ENCODE data around the gene PANX2.
A peak's percentile ranks its signal among the peaks of the same experiment; 100 is the strongest.

Gene PANX2

GRCh38 chr22:50213263-50213662 is 42.7 kb downstream of the PANX2 start:
- H4K91ac ChIP-seq (ENCODE audit: low read depth, low read length) = no peak overlapping the region
- no peaks in the 10 kb centered on the region for H3K79me2 ChIP-seq (ENCODE audit: control insufficient read depth, insufficient read depth, low read length, poor library complexity)
- H4K8ac ChIP-seq (ENCODE audit: low read depth, low read length) = no peak overlapping the region
- WGBS (ENCODE audit: extremely low coverage, insufficient coverage, insufficient read length) = no CpG with 5 or more reads among the region's 9 CpGs
- no peak overlapping the region for H2AK5ac ChIP-seq (ENCODE audit: low read length)
- H2BK120ac ChIP-seq (ENCODE audit: insufficient read depth, low read length, poor library complexity) = no peak overlapping the region
- no peak overlapping the region for H3K4me3 ChIP-seq (ENCODE audit: low read depth, low read length)
- no peak overlapping the region for H2BK5ac ChIP-seq (ENCODE audit: low read depth, low read length, poor library complexity)
- no peak overlapping the region for H3K23ac ChIP-seq (ENCODE audit: low read length)
- no peak overlapping the region for H3K9ac ChIP-seq (ENCODE audit: low read length)
- no peaks in the 10 kb centered on the region for H3K27me3 ChIP-seq (ENCODE audit: insufficient read depth, low read length)
- no peak overlapping the region for H3K27ac ChIP-seq (ENCODE audit: low read depth, low read length)
- H3K18ac ChIP-seq (ENCODE audit: low read length) = no peak overlapping the region
- H3K36me3 ChIP-seq (ENCODE audit: control insufficient read depth in 1 of 2, insufficient read depth in 2 of 2, low read length in 2 of 2) = peaks cover 71 to 74% of the 10 kb centered on the region in 2 experiments
- H3K4me1 ChIP-seq (ENCODE audit: control insufficient read depth in 1 of 2, insufficient read depth in 2 of 2, low read length in 2 of 2) = no peaks in the 10 kb centered on the region
- peaks cover 5% of the 10 kb centered on the region for H3K9me3 ChIP-seq (ENCODE audit: insufficient read depth, low read depth, low read length)
- H2AFZ ChIP-seq (ENCODE audit: insufficient read depth, low read length, poor library complexity) = no peak overlapping the region
- H3K4me2 ChIP-seq (ENCODE audit: low read length) = no peak overlapping the region
- H2BK12ac ChIP-seq (ENCODE audit: low read length) = no peak overlapping the region
- no peak for DNase-seq
- H3K4ac ChIP-seq (ENCODE audit: low read depth, low read length) = no peak overlapping the region
- H4K12ac ChIP-seq (ENCODE audit: low read depth, low read length) = no peak overlapping the region
- no peak overlapping the region for H3K14ac ChIP-seq (ENCODE audit: low read length)
- no peaks in the 10 kb centered on the region for H3K79me1 ChIP-seq (ENCODE audit: low read length)

DNA sequence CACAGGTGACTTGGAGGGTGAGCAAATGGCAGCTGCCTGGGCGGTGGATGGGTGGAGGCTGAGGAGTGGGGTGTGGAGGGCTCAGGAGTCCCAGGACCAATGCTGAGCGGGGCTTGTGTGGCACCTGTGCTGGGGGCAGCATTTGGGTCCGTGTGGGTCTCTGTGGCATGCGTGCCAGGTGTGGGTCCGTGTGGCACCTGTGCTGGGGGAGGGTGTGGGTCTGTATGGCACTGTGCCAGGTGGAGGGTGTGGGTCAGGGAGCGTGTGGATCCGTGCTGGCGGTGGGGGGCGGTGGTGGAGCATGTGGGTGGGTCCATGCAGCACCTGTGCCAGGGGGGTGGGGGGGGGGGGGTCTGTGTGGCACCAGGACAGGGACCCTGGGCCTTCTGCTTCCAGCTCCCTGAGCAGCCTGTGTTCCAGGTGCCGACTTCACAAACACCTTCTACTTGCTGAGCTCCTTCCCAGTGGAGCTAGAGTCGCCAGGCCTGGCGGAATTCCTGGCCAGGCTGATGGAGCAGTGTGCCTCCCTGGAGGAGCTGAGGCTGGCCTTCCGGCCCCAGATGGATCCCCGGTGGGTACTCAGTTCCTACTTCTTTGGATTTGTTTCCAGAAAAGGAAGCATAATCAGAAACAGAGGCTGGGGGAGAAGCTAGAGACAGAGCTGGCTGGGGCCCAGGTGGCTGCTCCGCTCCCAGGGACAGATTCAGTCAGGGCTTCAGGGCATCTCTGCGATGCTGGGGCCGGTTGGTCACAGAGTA is 44.9 kb downstream of the PANX2 start:
- Histone ChIP-seq H3K4me2 (ENCODE audit: low read length) (no peak overlapping the region), H2BK12ac (ENCODE audit: low read length) (no peak overlapping the region), H4K8ac (ENCODE audit: low read depth, low read length) (no peak overlapping the region), H2BK120ac (ENCODE audit: insufficient read depth, low read length, poor library complexity) (no peak overlapping the region), H3K9me3 (ENCODE audit: insufficient read depth, low read depth, low read length) (peaks cover 7% of the 10 kb centered on the region), H3K4ac (ENCODE audit: low read depth, low read length) (no peak overlapping the region), H3K14ac (ENCODE audit: low read length) (no peak overlapping the region), H3K27ac (ENCODE audit: low read depth, low read length) (no peak overlapping the region), H3K79me2 (ENCODE audit: control insufficient read depth, insufficient read depth, low read length, poor library complexity) (no peaks in the 10 kb centered on the region), H2AFZ (ENCODE audit: insufficient read depth, low read length, poor library complexity) (no peak overlapping the region), H3K4me3 (ENCODE audit: low read depth, low read length) (no peak overlapping the region), H3K4me1 (ENCODE audit: control insufficient read depth in 1 of 2, insufficient read depth in 2 of 2, low read length in 2 of 2) (no peaks in the 10 kb centered on the region), H2AK5ac (ENCODE audit: low read length) (no peak overlapping the region), H3K27me3 (ENCODE audit: insufficient read depth, low read length) (no peaks in the 10 kb centered on the region), H3K9ac (ENCODE audit: low read length) (no peak overlapping the region), H3K79me1 (ENCODE audit: low read length) (no peaks in the 10 kb centered on the region), H3K36me3 (ENCODE audit: control insufficient read depth in 1 of 2, insufficient read depth in 2 of 2, low read length in 2 of 2) (peaks cover 81 to 82% of the 10 kb centered on the region in 2 experiments), H3K18ac (ENCODE audit: low read length) (no peak overlapping the region), H4K12ac (ENCODE audit: low read depth, low read length) (no peak overlapping the region), H4K91ac (ENCODE audit: low read depth, low read length) (no peak overlapping the region), H2BK5ac (ENCODE audit: low read depth, low read length, poor library complexity) (no peak overlapping the region), H3K23ac (ENCODE audit: low read length) (no peak overlapping the region)
- DNase-seq = no peak
- no CpG with 5 or more reads among the region's 17 CpGs for WGBS (ENCODE audit: extremely low coverage, insufficient coverage, insufficient read length)

- no CpG with 5 or more reads among the region's 15 CpGs for WGBS (ENCODE audit: extremely low coverage, insufficient coverage, insufficient read length)
- no peak overlapping the region for H4K8ac ChIP-seq (ENCODE audit: low read depth, low read length)
- peaks cover 14% of the 10 kb centered on the region for H3K9me3 ChIP-seq (ENCODE audit: insufficient read depth, low read depth, low read length)
These were observed 45.6 kb downstream of the PANX2 start for GRCh38 chr22:50216055-50216683.

DNA sequence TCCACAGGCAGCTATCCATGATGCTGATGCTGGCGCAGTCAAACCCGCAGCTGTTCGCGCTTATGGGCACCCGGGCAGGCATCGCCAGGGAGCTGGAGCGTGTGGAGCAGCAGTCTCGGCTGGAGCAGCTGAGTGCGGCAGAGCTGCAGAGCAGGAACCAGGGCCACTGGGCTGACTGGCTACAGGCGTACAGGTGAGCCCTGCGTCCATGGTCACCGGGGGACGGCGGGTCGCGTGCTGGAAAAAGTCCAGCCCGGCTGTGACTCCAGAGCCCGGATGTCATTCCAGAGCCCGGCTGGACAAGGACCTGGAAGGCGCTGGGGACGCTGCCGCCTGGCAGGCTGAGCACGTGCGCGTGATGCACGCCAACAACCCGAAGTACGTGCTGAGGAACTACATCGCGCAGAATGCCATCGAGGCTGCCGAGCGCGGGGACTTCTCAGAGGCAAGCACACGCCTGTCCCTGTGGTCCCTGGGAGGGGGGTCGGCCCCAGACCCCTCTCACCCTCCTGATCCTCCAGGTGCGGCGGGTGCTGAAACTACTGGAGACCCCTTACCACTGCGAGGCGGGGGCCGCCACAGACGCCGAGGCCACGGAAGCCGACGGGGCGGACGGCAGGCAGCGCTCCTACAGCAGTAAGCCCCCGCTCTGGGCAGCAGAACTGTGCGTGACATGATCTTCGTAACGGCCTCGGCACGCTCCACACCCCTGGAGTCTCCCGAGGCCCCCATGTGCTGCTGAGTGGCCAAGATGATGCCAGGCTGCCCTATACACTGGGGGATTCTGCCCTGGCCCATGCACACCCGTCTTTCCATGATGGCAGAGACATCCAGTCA is 46.4 kb downstream of the PANX2 start:
- DNase-seq = no peak
- no peak overlapping the region for H2AK5ac ChIP-seq (ENCODE audit: low read length)
- H2BK120ac ChIP-seq (ENCODE audit: insufficient read depth, low read length, poor library complexity) = no peak overlapping the region
- H3K4me2 ChIP-seq (ENCODE audit: low read length) = no peak overlapping the region
- H3K4me1 ChIP-seq (ENCODE audit: control insufficient read depth in 1 of 2, insufficient read depth in 2 of 2, low read length in 2 of 2) = no peaks in the 10 kb centered on the region
- no peak overlapping the region for H4K12ac ChIP-seq (ENCODE audit: low read depth, low read length)
- no peak overlapping the region for H3K27ac ChIP-seq (ENCODE audit: low read depth, low read length)
- H3K4ac ChIP-seq (ENCODE audit: low read depth, low read length) = no peak overlapping the region
- H3K4me3 ChIP-seq (ENCODE audit: low read depth, low read length) = no peak overlapping the region
- peaks cover 87% of the 10 kb centered on the region in 2 experiments for H3K36me3 ChIP-seq (ENCODE audit: control insufficient read depth in 1 of 2, insufficient read depth in 2 of 2, low read length in 2 of 2)
- no peak overlapping the region for H4K91ac ChIP-seq (ENCODE audit: low read depth, low read length)
- peaks cover 14% of the 10 kb centered on the region for H3K9me3 ChIP-seq (ENCODE audit: insufficient read depth, low read depth, low read length)
- H3K9ac ChIP-seq (ENCODE audit: low read length) = no peak overlapping the region
- no peaks in the 10 kb centered on the region for H3K27me3 ChIP-seq (ENCODE audit: insufficient read depth, low read length)
- H2BK5ac ChIP-seq (ENCODE audit: low read depth, low read length, poor library complexity) = no peak overlapping the region
- no peak overlapping the region for H3K14ac ChIP-seq (ENCODE audit: low read length)
- H3K23ac ChIP-seq (ENCODE audit: low read length) = no peak overlapping the region
- no peak overlapping the region for H2AFZ ChIP-seq (ENCODE audit: insufficient read depth, low read length, poor library complexity)
- WGBS (ENCODE audit: extremely low coverage, insufficient coverage, insufficient read length) = no CpG with 5 or more reads among the region's 57 CpGs
- no peaks in the 10 kb centered on the region for H3K79me2 ChIP-seq (ENCODE audit: control insufficient read depth, insufficient read depth, low read length, poor library complexity)
- H3K79me1 ChIP-seq (ENCODE audit: low read length) = no peaks in the 10 kb centered on the region
- no peak overlapping the region for H2BK12ac ChIP-seq (ENCODE audit: low read length)
- H4K8ac ChIP-seq (ENCODE audit: low read depth, low read length) = no peak overlapping the region
- no peak overlapping the region for H3K18ac ChIP-seq (ENCODE audit: low read length)

More at GRCh38 chr22:50216055-50216683, 45.6 kb downstream of the PANX2 start:
- Histone ChIP-seq H3K4ac (ENCODE audit: low read depth, low read length) (no peak overlapping the region), H3K4me2 (ENCODE audit: low read length) (no peak overlapping the region), H4K91ac (ENCODE audit: low read depth, low read length) (no peak overlapping the region), H3K27ac (ENCODE audit: low read depth, low read length) (no peak overlapping the region), H3K18ac (ENCODE audit: low read length) (no peak overlapping the region), H2BK12ac (ENCODE audit: low read length) (no peak overlapping the region), H3K79me1 (ENCODE audit: low read length) (no peaks in the 10 kb centered on the region), H3K14ac (ENCODE audit: low read length) (no peak overlapping the region), H2AFZ (ENCODE audit: insufficient read depth, low read length, poor library complexity) (no peak overlapping the region), H3K4me1 (ENCODE audit: control insufficient read depth in 1 of 2, insufficient read depth in 2 of 2, low read length in 2 of 2) (no peaks in the 10 kb centered on the region), H2BK5ac (ENCODE audit: low read depth, low read length, poor library complexity) (no peak overlapping the region), H3K9ac (ENCODE audit: low read length) (no peak overlapping the region), H4K12ac (ENCODE audit: low read depth, low read length) (peak overlapping the region; percentile 23), H3K79me2 (ENCODE audit: control insufficient read depth, insufficient read depth, low read length, poor library complexity) (no peaks in the 10 kb centered on the region), H2AK5ac (ENCODE audit: low read length) (no peak overlapping the region), H2BK120ac (ENCODE audit: insufficient read depth, low read length, poor library complexity) (no peak overlapping the region), H3K27me3 (ENCODE audit: insufficient read depth, low read length) (no peaks in the 10 kb centered on the region), H3K23ac (ENCODE audit: low read length) (no peak overlapping the region), H3K36me3 (ENCODE audit: control insufficient read depth in 1 of 2, insufficient read depth in 2 of 2, low read length in 2 of 2) (peaks cover 81% of the 10 kb centered on the region in 2 experiments), H3K4me3 (ENCODE audit: low read depth, low read length) (no peak overlapping the region)
- no peak for DNase-seq
